Epithelial cell of prostate (primary cell): ENCODE measurements around the gene THUMPD2.
A peak's percentile ranks its signal among the peaks of the same experiment; 100 is the strongest.
"Not testable (repeated sequence)": the region's sequence is repeated elsewhere in the genome, so short reads cannot be mapped to it uniquely, and the experiment has no call there.

Experiments
- DNase-seq: peaks from one replicate; pipeline ENCODE4 v3.0.0-alpha.2; 2011; ENCODE audit warnings: low read depth, low spot score
- H3K27ac ChIP-seq: fragments of 450-650 bp; 2 replicates; pipeline ENCODE4 v1.5.1; 2017; ENCODE audit warnings: mild to moderate bottlenecking

THUMPD2 gene

DNA sequence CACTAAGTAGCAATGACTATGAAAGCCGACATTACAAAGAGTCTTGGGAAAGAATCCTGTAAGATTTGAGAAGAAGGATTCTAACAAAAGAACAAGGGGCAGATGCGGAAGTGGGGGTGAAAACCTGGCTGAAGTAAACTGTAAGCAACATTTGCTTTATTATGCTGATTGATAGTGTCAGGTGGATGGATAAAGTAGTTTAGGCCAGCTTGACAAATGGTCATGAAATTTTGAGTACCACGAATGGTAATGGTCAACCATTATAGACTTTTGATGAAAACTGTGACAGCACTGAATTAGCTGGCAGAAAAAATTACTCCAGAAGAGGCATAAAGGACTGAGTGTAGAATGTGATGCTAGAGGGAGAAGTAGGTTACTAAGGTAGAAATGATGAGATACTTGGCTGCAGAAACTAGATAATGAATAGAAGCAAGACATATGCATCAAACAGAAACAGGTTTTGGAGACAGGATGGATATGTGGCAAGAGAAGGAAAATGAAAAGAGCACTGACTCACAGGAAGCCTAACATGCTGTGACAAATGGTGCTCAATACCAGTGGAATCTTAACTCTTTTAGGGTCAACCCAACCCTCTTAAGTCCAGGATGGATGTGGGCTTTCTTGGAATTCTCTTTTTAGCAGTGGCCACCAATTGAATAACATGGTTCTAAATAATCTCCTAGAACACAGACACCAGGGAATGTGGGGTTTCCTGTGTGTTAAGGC is 6.8 kb downstream of the THUMPD2 start:
- peak overlapping the region; percentile 94 for H3K27ac ChIP-seq
- DNase-seq = peak; percentile 34

GRCh38 chr2:39762448-39762847 is 16.6 kb downstream of the THUMPD2 start:
- no peak overlapping the region for H3K27ac ChIP-seq
- DNase-seq = no peak

GRCh38 chr2:39757156-39757555 is 21.9 kb downstream of the THUMPD2 start:
- no peak for DNase-seq
- no peak overlapping the region for H3K27ac ChIP-seq

- no peak for DNase-seq
- no peak overlapping the region for H3K27ac ChIP-seq
Measured at GRCh38 chr2:39755466-39755865, 23.6 kb downstream of the THUMPD2 start.

DNA sequence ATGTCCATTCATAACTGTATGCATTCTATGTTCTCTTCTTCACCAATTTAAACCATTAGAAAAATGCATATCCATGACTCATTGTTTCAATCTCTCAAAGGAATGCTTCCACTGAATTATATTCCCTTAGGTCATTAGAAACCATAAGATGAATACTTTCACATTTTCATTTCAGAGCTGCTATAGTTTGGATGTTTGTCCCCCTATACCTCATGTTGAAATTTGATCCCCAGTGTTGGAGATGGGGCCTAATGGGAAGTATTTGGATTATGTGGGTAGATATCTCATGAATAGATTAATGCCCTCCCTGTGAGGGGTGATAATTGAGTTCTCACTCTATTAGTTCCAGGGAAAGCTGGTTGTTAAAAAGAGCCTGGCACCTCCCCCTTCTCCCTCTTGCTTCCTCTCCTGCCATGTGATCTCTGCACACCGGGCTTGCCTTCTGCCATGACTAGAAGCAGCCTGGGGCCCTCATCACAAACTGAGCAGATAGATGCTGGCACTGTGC is 35.7 kb downstream of the THUMPD2 start:
- DNase-seq = no peak
- peak overlapping the region; percentile 37 for H3K27ac ChIP-seq

DNA sequence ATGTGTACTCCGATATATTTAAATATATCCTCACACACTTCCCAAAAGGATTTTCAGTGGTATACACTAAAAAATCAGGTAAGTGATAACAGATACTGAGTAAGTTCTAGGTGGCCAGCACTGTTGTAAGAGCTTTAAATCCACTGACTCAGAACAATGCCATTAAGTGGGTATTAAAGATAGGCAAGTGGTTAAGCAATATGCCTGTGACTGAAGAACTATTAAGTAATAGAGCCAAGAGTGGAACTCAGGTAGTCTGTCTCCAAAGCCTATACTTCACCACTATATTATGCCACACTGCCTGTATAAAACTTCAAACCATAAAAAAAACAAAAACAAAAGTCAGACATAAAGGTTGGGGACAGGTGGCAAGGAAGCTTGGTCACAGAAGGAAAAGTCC is 37.2 kb downstream of the THUMPD2 start:
- no peak for DNase-seq
- H3K27ac ChIP-seq = no peak overlapping the region

DNA sequence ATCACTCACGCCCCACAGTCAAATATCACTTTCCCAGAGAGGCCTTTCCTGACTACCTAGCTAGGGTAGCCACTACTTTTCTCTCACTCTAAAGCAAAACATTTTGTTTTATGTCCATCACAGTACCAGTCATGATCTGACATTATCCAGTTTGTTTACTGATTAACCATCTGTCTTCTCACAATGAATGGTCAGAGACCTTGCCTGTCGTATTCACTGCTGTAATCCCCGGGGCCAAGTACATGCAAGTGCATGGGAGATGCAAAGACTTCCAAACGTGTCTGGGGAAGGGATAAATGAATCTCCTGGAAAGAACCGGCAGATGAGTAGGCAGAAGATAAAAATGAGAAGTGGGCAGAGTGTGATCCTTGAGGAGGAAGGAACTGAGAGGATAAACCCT is 39.7 kb downstream of the THUMPD2 start:
- DNase-seq = no peak
- H3K27ac ChIP-seq = no peak overlapping the region

DNA sequence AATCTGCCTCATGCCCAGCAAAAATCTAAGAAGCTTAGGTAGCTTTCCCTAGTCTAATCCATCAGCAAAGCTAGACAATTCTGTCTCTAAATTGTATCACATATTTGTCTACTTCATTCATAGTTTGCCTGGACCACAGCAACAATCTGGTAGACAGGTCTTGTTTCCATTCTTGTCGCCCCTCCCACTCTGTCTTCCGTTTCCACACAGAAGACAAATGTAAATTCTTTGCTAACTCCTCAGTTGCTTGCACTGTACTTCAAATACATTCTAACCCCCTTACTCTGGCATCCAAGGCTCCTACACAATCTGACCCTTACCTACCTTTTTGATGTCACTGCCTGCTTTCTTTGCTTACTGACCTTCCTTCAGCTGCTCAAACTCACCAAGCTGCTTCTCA is 40.1 kb downstream of the THUMPD2 start:
- DNase-seq = no peak
- no peak overlapping the region for H3K27ac ChIP-seq

- no peak overlapping the region for H3K27ac ChIP-seq
- DNase-seq = no peak
Measured at GRCh38 chr2:39737661-39738060, 41.4 kb downstream of the THUMPD2 start.

DNA sequence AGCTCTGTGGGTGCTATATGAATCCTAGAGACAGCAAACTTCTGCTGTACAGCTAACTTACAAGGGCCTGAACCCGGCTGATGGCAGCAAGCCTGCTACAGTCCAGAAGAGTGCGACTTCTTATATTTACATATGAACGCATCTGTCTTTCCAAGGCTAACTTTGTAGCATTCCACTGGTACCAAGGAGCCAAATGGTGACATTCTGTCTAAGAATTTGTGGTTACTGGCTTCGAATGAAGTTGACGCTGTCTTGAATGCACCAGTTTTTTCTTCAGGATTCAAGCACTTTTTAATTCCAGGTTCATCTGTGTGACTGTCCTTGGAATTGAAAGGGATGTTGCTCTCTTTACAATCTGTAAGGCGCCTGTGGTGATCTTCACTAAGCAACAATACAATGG is 42.4 kb downstream of the THUMPD2 start:
- H3K27ac ChIP-seq = no peak overlapping the region
- no peak for DNase-seq

DNA sequence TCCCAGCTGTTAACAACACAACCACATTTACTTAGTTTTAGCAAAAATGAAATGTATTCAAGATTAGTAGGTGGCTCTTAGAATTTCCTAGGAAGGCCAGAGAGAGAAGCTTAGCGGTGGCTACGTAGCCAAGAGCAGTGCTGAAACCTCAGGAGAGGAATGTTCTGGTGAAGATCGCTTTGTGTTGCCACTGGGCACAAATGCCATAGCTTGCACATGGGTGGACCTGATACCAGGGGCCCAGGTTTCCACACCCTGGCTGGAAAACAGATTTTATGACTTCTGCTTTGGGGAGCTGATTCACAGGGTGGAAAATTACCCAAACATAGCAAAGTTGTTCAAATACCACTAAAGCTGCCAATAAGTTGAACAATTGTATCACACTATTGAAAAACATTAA is 43.4 kb downstream of the THUMPD2 start:
- DNase-seq = no peak
- H3K27ac ChIP-seq = no peak overlapping the region

DNA sequence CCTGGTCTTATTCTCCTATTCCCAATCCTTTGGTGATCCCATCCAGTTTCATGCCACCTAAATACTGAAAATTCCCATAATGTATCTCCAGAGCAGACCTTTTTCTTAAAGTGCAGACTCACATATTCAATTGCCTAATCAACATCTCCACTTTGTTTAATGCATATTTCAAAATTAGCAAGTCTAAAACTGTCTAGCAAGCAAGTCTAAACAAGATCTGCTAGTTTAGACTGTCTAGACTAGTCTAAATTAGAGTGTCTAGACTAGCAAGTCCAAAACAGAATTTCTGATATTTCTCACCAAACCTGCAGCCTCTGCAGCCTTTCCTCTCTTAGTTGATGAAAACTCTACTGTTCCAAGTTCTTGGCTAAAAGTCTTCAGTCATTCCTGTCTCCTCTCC is 44.6 kb downstream of the THUMPD2 start:
- H3K27ac ChIP-seq = no peak overlapping the region
- DNase-seq = no peak

GRCh38 chr2:39733070-39733674 is 45.9 kb downstream of the THUMPD2 start:
- no peak for DNase-seq

GRCh38 chr2:39732482-39732881 is 46.6 kb downstream of the THUMPD2 start:
- DNase-seq = no peak
- no peak overlapping the region for H3K27ac ChIP-seq

More at GRCh38 chr2:39733070-39733674, 45.9 kb downstream of the THUMPD2 start:
- no peak overlapping the region for H3K27ac ChIP-seq

- no peak for DNase-seq
- no peak overlapping the region for H3K27ac ChIP-seq
Measured at GRCh38 chr2:39731546-39731945, 47.5 kb downstream of the THUMPD2 start.

DNA sequence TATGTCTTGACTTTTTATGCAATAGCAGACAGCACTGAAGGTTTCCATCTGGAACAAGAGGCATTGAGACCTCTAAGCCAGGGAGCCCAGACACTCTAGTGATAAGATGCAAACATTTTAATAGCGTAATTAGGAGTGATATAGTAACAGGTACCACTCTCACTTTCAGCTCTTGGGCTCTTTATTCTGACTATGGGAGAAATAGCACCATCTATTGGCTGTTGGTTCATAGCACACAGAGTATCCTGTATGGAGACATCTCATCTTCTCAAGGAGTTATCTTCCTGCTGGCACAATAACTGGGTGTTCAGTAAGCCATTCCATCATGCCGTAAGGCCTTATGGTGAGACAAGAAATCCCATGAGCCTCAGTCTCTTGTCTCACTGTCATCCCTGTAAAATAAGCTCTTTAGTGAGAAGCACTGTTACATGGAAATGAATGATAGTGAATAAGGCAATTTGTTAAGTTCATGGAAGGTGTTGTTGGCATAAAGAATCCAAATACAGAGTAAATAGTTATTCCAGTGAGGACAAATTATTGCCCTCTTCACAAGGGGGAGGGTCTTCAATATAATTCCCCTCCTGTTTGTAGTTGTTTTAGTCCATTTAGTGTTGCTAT is 48.3 kb downstream of the THUMPD2 start:
- no peak for DNase-seq

DNA sequence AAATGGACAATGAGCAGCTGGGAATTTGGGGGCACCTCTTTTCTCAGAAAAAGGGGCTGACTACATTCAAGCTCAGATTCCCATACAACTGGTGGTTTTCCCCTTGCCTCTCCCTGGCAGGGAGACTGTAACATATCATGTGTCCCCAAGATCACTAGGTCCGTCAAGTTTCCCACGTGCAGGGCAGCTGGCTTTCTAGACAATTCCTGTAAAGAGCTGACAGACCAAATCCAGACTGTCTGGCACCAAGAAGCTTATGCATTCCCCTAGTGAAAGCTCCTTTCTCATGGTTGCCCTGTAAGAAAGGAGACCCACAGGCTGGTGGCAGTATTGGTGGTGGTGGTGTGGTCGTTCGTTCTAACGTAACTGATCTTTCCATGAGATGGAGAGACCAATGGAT is 48.8 kb downstream of the THUMPD2 start:
- no peak for DNase-seq
- H3K27ac ChIP-seq = no peak overlapping the region

More for the DNA sequence above, 48.3 kb downstream of the THUMPD2 start:
- no peak overlapping the region for H3K27ac ChIP-seq

GRCh38 chr2:39728941-39729351 is 50.1 kb downstream of the THUMPD2 start:
- no peak for DNase-seq

GRCh38 chr2:39728085-39728484 is 51.0 kb downstream of the THUMPD2 start:
- H3K27ac ChIP-seq, DNase-seq: not testable (repeated sequence)

More at GRCh38 chr2:39728941-39729351, 50.1 kb downstream of the THUMPD2 start:
- no peak overlapping the region for H3K27ac ChIP-seq

DNA sequence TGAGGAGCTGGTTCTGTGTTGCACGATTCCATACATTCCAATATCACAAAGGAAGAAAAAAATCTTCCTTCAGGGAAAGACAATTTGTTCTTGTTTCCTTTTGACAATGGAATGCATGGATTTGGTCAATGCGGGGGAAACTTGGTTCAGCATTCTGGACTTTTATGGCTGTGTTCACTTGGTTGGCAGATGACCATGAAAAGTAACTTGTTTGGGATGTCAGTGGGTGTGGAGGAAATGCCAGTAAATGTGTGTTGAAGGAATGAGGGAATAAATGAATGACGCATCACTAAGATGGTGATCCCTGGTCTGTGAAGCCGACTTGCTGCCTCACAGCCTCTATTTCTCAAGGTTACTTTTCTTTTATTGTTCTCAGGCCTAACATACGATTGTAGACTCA is 53.7 kb downstream of the THUMPD2 start:
- no peak for DNase-seq
- H3K27ac ChIP-seq = peak overlapping the region; percentile 16

DNA sequence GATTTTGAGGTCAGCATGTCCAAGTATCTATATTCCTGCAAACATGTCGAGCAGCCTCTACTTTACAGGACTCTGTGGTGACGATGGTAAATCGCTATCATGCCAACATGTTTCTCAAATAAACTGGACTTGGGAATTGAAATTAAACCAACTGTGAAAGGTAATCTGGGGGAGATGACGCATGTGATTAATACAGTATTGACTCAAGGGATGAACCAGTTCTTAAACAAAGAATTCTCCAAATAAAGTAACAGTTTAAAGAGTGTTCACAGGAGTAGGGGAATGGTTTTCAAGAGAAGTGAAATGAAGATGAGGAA is 54.3 kb downstream of the THUMPD2 start:
- peak overlapping the region; percentile 16 for H3K27ac ChIP-seq
- DNase-seq = peak; percentile 18
